Liver (tissue), 3 donors: ENCODE data around the gene FRG1.
"Not testable (repeated sequence)": the region's sequence is repeated elsewhere in the genome, so short reads cannot be mapped to it uniquely, and the experiment has no call there.

Experiments used
- EGR1 ChIP-seq, 2 donors: IDR thresholded peaks; 2 replicates each; pipeline ENCODE4 v1.6.1; 2016 to 2018; ENCODE audit warnings: antibody characterized with exemption in 2 of 2, low read depth in 2 of 2
- FOXA2 ChIP-seq: IDR thresholded peaks from 2 replicates; pipeline ENCODE4 v1.6.1; 2016; ENCODE audit warnings: antibody characterized with exemption
- HNF4G ChIP-seq: IDR thresholded peaks from 2 replicates; pipeline ENCODE4 v1.6.1; 2016; ENCODE audit warnings: antibody characterized with exemption
- JUND ChIP-seq, 2 donors: IDR thresholded peaks; 2 replicates each; pipeline ENCODE4 v1.6.1; 2016; ENCODE audit warnings: antibody characterized with exemption in 2 of 2
- NR2F2 ChIP-seq: IDR thresholded peaks from 2 replicates; pipeline ENCODE4 v1.6.1; 2016; ENCODE audit warnings: antibody characterized with exemption
- RAD21 ChIP-seq, 2 donors: IDR thresholded peaks; 2 replicates each; pipeline ENCODE4 v1.6.1; 2016; ENCODE audit warnings: antibody characterized with exemption in 2 of 2, mild to moderate bottlenecking in 2 of 2
- RXRA ChIP-seq, 2 donors: IDR thresholded peaks; 2 replicates each; pipeline ENCODE4 v1.6.1; 2017 to 2018; ENCODE audit warnings: antibody characterized with exemption in 2 of 2, mild to moderate bottlenecking in 1 of 2
- SP1 ChIP-seq: IDR thresholded peaks from 2 replicates; pipeline ENCODE4 v1.6.1; 2018; ENCODE audit warnings: antibody characterized with exemption, mild to moderate bottlenecking
- TAF1 ChIP-seq: conservative IDR thresholded peaks from 2 replicates; pipeline ENCODE4 v1.6.1; 2016; ENCODE audit warnings: antibody characterized with exemption, mild to moderate bottlenecking
- YY1 ChIP-seq: IDR thresholded peaks from 2 replicates; pipeline ENCODE4 v1.6.1; 2016; ENCODE audit warnings: antibody characterized with exemption, mild to moderate bottlenecking
- TF ChIP-seq, protein P1 (sequence below): fragments of 150-350 bp; IDR thresholded peaks from 2 replicates; pipeline ENCODE4 v1.5.1; 2017; ENCODE audit warnings: improper control_type of control experiment, low read depth, low read length; ENCODE audit not compliant: missing input control
- TF ChIP-seq, protein P2 (sequence below): IDR thresholded peaks from 2 replicates; pipeline ENCODE4 v1.6.1; 2016; ENCODE audit warnings: antibody characterized with exemption
- TF ChIP-seq, protein P3 (sequence below): IDR thresholded peaks from 2 replicates; pipeline ENCODE4 v1.6.1; 2016; ENCODE audit warnings: antibody characterized with exemption, mild to moderate bottlenecking
- TF ChIP-seq, protein P4 (sequence below): IDR thresholded peaks from 2 replicates; pipeline ENCODE4 v1.6.1; 2016; ENCODE audit warnings: antibody characterized with exemption
- donor health status: healthy.
- donor health status: healthy.

DNA sequence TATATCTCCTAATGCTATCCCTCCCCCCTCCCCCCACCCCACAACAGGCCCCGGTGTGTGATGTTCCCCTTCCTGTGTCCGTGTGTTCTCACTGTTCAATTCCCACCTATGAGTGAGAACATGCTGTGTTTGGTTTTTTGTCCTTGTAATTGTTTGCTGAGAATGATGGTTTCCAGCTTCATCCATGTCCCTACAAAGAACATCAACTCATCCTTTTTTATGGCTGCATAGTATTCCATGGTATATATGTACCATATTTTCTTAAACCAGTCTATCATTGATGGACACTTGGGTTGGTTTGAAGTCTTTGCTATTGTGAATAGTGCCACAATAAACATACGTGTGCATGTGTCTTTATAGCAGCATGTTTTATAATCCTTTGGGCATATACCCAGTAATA is 49.3 kb downstream of the FRG1 start:
- TF ChIP-seq, protein P1, sequence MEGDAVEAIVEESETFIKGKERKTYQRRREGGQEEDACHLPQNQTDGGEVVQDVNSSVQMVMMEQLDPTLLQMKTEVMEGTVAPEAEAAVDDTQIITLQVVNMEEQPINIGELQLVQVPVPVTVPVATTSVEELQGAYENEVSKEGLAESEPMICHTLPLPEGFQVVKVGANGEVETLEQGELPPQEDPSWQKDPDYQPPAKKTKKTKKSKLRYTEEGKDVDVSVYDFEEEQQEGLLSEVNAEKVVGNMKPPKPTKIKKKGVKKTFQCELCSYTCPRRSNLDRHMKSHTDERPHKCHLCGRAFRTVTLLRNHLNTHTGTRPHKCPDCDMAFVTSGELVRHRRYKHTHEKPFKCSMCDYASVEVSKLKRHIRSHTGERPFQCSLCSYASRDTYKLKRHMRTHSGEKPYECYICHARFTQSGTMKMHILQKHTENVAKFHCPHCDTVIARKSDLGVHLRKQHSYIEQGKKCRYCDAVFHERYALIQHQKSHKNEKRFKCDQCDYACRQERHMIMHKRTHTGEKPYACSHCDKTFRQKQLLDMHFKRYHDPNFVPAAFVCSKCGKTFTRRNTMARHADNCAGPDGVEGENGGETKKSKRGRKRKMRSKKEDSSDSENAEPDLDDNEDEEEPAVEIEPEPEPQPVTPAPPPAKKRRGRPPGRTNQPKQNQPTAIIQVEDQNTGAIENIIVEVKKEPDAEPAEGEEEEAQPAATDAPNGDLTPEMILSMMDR = not testable (repeated sequence)
- TF ChIP-seq, protein P2, sequence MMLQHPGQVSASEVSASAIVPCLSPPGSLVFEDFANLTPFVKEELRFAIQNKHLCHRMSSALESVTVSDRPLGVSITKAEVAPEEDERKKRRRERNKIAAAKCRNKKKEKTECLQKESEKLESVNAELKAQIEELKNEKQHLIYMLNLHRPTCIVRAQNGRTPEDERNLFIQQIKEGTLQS = not testable (repeated sequence)
- TF ChIP-seq RAD21 (IDR thresholded peaks at IDR 0.05); NR2F2; YY1; TAF1; SP1; RXRA (IDR thresholded peaks at IDR 0.05); FOXA2; EGR1 (IDR thresholded peaks at IDR 0.05; ENCODE audit: low read depth in 2 of 2); JUND (IDR thresholded peaks at IDR 0.05); HNF4G: not testable (repeated sequence)
- TF ChIP-seq, protein P3, sequence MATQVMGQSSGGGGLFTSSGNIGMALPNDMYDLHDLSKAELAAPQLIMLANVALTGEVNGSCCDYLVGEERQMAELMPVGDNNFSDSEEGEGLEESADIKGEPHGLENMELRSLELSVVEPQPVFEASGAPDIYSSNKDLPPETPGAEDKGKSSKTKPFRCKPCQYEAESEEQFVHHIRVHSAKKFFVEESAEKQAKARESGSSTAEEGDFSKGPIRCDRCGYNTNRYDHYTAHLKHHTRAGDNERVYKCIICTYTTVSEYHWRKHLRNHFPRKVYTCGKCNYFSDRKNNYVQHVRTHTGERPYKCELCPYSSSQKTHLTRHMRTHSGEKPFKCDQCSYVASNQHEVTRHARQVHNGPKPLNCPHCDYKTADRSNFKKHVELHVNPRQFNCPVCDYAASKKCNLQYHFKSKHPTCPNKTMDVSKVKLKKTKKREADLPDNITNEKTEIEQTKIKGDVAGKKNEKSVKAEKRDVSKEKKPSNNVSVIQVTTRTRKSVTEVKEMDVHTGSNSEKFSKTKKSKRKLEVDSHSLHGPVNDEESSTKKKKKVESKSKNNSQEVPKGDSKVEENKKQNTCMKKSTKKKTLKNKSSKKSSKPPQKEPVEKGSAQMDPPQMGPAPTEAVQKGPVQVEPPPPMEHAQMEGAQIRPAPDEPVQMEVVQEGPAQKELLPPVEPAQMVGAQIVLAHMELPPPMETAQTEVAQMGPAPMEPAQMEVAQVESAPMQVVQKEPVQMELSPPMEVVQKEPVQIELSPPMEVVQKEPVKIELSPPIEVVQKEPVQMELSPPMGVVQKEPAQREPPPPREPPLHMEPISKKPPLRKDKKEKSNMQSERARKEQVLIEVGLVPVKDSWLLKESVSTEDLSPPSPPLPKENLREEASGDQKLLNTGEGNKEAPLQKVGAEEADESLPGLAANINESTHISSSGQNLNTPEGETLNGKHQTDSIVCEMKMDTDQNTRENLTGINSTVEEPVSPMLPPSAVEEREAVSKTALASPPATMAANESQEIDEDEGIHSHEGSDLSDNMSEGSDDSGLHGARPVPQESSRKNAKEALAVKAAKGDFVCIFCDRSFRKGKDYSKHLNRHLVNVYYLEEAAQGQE = not testable (repeated sequence)
- TF ChIP-seq, protein P4, sequence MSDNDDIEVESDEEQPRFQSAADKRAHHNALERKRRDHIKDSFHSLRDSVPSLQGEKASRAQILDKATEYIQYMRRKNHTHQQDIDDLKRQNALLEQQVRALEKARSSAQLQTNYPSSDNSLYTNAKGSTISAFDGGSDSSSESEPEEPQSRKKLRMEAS = not testable (repeated sequence)
